LNCAP (cell line): ENCODE data around the gene GLI3.

ENCODE experiments used
- TF ChIP-seq, protein P1 (sequence below): fragments of 450-650 bp; IDR thresholded peaks from 2 replicates; pipeline ENCODE4 v1.5.1; 2017; ENCODE audit warnings: mild to moderate bottlenecking

Gene GLI3

GRCh38 chr7:41970941-41971340 is 266.1 kb downstream of the GLI3 start:
- TF ChIP-seq, protein P1, sequence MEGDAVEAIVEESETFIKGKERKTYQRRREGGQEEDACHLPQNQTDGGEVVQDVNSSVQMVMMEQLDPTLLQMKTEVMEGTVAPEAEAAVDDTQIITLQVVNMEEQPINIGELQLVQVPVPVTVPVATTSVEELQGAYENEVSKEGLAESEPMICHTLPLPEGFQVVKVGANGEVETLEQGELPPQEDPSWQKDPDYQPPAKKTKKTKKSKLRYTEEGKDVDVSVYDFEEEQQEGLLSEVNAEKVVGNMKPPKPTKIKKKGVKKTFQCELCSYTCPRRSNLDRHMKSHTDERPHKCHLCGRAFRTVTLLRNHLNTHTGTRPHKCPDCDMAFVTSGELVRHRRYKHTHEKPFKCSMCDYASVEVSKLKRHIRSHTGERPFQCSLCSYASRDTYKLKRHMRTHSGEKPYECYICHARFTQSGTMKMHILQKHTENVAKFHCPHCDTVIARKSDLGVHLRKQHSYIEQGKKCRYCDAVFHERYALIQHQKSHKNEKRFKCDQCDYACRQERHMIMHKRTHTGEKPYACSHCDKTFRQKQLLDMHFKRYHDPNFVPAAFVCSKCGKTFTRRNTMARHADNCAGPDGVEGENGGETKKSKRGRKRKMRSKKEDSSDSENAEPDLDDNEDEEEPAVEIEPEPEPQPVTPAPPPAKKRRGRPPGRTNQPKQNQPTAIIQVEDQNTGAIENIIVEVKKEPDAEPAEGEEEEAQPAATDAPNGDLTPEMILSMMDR: no peak

- TF ChIP-seq, protein P1: no peak
Observed at GRCh38 chr7:41969561-41970105, 267.4 kb downstream of the GLI3 start.

GRCh38 chr7:41967156-41967555 is 269.9 kb downstream of the GLI3 start:
- TF ChIP-seq, protein P1: no peak

DNA sequence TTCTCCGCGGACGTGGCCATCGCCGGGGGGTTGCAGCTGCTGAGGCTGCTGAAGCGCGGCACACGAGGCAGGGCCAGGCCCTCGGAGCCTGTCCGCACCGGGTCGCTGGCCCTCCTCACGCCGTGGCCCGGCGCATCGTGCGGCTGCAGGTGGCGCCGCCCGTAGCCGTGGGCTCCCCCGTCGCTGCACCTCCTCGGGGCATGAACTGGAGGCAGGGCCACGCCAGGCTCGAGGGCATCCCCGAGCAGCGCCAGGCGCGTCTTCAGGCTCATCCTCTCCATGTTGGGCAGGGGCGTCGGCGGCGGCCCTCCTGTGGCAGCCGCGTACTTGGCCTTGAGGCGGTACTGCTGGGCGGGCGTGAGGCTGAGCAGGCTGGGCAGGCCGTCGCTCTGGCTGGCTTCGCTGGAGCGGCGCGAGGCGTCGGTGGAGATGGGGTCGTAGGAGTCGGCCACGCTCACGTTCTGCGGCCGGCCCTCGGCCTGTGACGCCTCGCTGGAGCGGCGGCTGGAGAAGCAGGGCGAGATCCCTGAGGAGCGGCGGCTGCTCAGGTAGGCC is 271.0 kb downstream of the GLI3 start:
- TF ChIP-seq, protein P1: no peak

GRCh38 chr7:41964849-41965745 is 271.9 kb downstream of the GLI3 start:
- TF ChIP-seq, protein P1: no peak

DNA sequence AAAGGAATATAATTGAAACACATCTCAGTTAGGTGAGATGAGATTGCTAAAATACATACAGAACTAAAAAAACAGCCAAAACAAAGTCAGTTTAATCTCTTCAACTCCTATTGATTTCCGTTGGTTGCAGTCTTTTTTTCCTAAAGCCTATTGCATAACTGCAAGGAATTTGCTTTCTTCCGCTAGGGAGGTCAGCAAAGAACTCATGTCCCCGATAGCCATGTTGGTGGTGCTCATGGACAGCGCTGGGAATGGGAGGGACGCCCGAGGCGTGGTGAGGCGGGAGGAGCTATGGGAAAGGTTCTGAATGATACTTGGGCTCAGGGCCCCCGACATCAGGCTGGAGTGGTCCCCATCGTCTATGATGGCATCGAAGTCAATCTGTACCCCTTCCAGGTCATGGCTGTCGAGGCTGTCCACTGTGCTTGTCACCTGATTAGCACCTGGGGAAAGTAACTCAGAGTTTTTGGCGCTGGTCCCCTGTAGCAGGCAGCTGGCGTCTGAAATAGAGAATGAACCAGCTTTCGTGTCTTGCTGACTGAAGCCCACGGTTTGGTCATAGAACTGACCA is 272.7 kb downstream of the GLI3 start:
- TF ChIP-seq, protein P1: no peak

DNA sequence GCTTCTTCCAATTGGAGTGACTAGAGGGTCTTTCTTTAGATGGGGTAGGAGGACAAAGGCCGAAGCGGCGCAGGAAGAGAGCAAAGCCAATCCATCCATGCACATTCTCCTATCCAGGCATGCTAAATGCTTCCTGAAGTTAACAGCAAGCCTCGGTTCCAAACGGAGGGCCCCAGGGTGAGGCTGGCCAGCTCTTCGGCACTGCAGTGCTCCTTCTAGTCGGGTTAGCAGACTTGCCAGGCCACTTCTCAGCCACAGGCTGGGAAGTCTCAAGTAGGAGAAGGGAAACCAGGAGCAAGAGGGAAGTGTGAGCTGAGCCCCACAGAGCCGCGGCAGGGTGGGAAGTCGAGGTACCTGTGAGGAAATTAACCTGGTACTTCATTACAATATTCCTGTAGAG is 280.3 kb downstream of the GLI3 start:
- TF ChIP-seq, protein P1: no peak
